Epithelial cell of esophagus (primary cell): Measurements from ENCODE around the gene BCL2L15.

ENCODE experiments used
- DNase-seq: peaks from one replicate; pipeline ENCODE4 v3.0.0; 2010; ENCODE audit warnings: low read depth
- H3K4me3 ChIP-seq: 2 replicates; pipeline ENCODE4 v1.5.1; 2011; ENCODE audit warnings: mild to moderate bottlenecking, low read length, control low read depth
- TF ChIP-seq, protein P1 (sequence below): IDR thresholded peaks from 2 replicates; pipeline ENCODE4 v1.5.1; 2011; ENCODE audit warnings: low read depth, mild to moderate bottlenecking, low read length, control low read depth, inconsistent platforms; ENCODE audit not compliant: insufficient read depth; ENCODE audit errors: missing control alignments

The BCL2L15 gene

DNA sequence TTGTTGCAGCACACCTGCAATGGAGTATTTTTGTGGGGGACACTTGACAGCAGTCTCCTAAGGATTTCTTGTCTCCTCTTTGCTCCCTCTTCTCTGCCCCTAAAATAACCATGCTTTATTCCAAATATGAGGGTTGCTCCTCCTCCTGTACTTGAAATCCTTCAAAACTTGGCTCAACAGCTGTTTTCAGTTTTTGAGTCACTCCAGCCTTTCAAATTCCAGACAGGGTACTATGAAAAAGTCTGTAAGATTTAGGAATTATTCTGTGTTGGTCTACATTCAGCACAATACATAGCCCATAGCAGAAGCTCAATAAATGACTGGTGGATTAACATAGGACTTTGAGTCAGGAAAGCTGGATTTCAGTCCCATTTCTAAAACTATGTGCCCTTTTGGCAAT, 11.7 kb upstream of the BCL2L15 start:
- no peak for DNase-seq
- H3K4me3 ChIP-seq = no peak overlapping the region

DNA sequence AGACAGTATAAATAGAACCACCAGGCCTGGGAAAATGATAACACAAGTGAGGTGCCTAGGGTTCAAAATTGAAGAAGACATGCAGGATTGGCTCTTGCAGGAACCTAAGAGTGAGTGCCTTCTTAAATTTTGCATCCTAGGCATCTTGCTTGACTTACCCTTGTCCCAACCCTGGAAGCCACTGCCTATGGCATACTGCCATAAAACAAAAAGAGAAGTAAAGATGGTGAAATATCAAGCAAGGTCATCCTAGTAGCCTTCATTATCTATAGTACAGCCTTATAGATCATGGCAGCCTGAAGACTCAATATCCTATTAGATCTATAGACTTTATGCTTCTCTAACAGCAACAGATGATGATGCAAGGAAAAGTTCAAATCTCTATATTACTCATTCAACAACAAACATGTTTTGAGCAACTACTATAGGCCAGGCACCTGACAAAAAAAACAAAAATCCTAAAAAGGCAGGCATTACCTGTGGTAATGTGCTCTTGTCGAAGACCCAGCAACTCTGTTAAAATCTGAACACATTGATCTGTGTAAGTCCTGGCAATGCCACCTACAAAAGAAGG, 10.9 kb upstream of the BCL2L15 start:
- no peak for DNase-seq
- TF ChIP-seq, protein P1, sequence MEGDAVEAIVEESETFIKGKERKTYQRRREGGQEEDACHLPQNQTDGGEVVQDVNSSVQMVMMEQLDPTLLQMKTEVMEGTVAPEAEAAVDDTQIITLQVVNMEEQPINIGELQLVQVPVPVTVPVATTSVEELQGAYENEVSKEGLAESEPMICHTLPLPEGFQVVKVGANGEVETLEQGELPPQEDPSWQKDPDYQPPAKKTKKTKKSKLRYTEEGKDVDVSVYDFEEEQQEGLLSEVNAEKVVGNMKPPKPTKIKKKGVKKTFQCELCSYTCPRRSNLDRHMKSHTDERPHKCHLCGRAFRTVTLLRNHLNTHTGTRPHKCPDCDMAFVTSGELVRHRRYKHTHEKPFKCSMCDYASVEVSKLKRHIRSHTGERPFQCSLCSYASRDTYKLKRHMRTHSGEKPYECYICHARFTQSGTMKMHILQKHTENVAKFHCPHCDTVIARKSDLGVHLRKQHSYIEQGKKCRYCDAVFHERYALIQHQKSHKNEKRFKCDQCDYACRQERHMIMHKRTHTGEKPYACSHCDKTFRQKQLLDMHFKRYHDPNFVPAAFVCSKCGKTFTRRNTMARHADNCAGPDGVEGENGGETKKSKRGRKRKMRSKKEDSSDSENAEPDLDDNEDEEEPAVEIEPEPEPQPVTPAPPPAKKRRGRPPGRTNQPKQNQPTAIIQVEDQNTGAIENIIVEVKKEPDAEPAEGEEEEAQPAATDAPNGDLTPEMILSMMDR = no peak
- no peak overlapping the region for H3K4me3 ChIP-seq

More for the DNA sequence above, 11.7 kb upstream of the BCL2L15 start:
- TF ChIP-seq, protein P1 = no peak

DNA sequence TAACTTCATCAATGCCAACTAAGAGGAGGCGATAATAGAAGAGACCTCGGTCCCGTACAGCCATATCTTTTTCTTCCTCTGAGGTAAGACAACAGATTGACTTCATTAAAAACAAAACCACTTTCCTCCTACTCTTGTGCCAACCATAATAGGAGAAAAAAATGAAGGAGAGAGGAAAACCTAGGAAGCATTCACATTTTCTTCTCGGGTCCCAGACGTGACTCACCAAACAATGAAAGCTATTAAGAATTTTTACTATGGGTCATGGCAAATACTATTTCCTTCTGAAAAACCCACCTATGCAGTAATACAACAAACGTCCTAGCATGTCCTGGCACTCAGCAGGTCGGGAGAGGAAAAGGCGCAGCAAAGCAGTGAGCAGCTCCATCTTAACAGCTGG, 8.6 kb upstream of the BCL2L15 start:
- TF ChIP-seq, protein P1 = no peak
- H3K4me3 ChIP-seq = no peak overlapping the region
- no peak for DNase-seq

DNA sequence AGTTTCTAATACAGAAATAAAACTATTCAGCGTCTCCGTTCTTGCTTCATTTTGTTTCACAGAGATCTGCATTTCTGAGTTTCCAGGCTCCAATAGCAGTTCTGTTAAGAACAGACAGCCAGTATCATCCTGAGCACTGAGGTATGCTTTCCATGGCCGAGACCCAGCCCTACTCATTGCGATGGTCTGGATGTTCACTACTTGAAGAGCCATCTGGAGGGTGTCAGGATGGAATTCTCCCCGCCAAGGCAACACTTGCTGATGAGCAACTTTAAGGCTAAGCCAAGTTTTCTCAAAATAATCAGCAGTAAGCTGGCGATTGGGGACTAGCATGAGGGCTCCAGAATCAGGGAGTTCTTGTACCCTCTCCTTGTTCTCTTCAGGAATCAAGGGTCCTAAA, 7.7 kb upstream of the BCL2L15 start:
- no peak for DNase-seq
- TF ChIP-seq, protein P1 = no peak
- no peak overlapping the region for H3K4me3 ChIP-seq

DNA sequence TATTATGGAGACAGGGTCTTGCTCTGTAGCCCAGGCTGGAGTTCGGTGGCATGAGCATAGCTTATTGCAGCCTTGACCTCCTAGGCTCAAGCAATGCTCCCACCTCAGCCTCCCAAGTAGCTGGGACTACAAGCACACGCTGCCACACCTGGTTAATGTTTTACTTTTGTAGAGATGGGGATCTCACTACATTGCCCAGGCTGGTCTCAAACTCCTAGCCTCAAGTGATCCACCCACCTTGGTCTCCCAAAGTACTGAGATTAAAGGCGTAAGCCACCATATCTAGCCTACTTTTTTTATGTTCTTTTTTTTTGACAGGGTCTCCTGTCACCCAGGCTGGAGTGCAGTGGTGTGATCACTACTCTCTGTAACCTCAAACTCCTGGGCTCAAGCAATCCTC, 5.9 kb upstream of the BCL2L15 start:
- TF ChIP-seq, protein P1 = no peak
- no peak overlapping the region for H3K4me3 ChIP-seq
- DNase-seq = no peak

DNA sequence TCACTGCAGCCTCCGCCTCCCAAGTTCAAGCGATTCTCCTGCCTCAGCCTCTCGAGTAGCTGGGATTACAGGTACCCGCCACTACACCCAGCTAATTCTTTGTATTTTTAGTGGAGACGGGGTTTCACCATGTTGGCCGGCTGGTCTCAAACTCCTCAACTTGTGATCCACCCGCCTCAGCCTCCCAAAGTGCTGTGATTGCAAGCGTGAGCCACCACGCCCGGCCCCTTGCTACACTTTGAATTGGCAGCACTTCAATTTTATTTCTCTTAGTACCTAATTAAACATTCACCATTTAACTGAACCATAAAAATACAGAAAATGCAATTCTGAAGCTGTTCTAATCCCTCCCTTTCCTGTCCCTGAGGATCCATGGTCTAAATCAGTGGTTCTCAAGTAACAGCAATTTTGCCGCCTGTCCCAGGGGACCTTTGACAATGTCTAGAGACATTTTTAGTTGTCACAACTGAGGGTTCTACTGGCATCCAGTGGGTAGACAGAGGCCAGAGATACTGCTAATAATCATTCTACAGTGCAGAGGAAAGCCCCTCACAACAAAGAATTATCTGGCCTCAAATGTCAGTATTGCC, 4.3 kb upstream of the BCL2L15 start:
- no peak overlapping the region for H3K4me3 ChIP-seq
- TF ChIP-seq, protein P1 = no peak
- DNase-seq = no peak

DNA sequence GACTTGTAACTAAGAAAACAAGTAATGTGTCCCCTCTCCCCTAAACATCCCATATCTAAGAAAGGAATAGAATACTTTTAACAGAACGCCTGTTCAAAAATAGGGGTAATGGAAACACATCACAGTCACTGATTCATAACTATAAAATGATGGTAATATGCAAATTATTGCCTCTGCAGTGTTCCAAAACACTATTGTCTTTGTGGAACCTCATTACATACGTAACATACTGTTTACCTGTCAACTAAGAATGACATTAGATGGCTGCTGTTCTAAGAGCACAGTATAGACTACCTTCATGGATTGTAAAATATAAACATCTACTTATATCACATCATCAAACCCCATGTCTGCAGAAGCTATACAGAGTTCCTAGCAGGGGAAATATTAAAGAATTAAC, 3.4 kb upstream of the BCL2L15 start:
- TF ChIP-seq, protein P1 = no peak
- no peak for DNase-seq
- H3K4me3 ChIP-seq = no peak overlapping the region
